ENCODE results near the gene BMPR2.

Gene BMPR2

DNA sequence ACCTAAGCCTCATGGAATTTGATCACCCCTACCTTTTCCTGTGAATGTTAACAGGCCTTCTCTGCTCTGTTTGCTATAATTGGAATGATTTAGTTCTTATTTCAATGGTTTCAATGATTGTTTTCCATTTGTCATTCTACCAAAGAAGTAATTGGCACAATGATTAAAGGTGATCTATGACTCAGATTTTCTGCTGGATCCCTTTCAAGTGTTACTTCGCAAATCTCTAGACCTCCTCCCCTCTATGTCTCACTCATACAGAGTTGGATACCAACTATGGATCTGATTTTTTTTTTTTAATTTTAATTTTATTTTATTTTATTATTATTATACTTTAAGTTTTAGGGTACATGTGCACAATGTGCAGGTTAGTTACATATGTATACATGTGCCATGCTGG is 229.0 kb downstream of the BMPR2 start:
- Histone ChIP-seq H3K4me3 (ENCODE audit: low read length) (no peak overlapping the region), H2BK120ac (ENCODE audit: low read depth, low read length) (no peak overlapping the region), H3K27ac (ENCODE audit: low read depth, low read length) (no peak overlapping the region), H3K36me3 (ENCODE audit: control insufficient read depth, insufficient read depth, low read length) (no peaks in the 10 kb centered on the region), H3K18ac (ENCODE audit: low read length) (no peak overlapping the region), H2BK5ac (ENCODE audit: low read length) (no peak overlapping the region), H2AK5ac (ENCODE audit: low read length) (no peak overlapping the region), H2BK15ac (replicated peaks; ENCODE audit: low read depth) (no peak overlapping the region), H3K56ac (ENCODE audit: low read length) (no peak overlapping the region), H3K23ac (ENCODE audit: low read length) (no peak overlapping the region), H3K27me3 (ENCODE audit: insufficient read depth, low read length, poor library complexity) (no peaks in the 10 kb centered on the region), H3K9ac (ENCODE audit: low read length) (no peak overlapping the region), H3K79me2 (ENCODE audit: control insufficient read depth, insufficient read depth, low read length) (no peaks in the 10 kb centered on the region), H3K79me1 (ENCODE audit: low read length) (no peaks in the 10 kb centered on the region), H3K4me1 (ENCODE audit: control insufficient read depth, low read depth, low read length) (no peaks in the 10 kb centered on the region), H3K4ac (ENCODE audit: low read depth, low read length) (no peak overlapping the region), H3K4me2 (ENCODE audit: low read length) (no peak overlapping the region), H4K5ac (ENCODE audit: low read length) (no peak overlapping the region), H4K8ac (ENCODE audit: low read depth, low read length) (no peak overlapping the region)
- DNase-seq = no peak
- WGBS (ENCODE audit: extremely low coverage, insufficient coverage, low lambda C conversion rate) = no CpG with 5 or more reads among the region's 1 CpG

- Histone ChIP-seq H2BK15ac (replicated peaks; ENCODE audit: low read depth) (no peak overlapping the region), H3K4me3 (ENCODE audit: low read length) (no peak overlapping the region)
Measured at GRCh38 chr2:202608142-202608852, 232.2 kb downstream of the BMPR2 start.

DNA sequence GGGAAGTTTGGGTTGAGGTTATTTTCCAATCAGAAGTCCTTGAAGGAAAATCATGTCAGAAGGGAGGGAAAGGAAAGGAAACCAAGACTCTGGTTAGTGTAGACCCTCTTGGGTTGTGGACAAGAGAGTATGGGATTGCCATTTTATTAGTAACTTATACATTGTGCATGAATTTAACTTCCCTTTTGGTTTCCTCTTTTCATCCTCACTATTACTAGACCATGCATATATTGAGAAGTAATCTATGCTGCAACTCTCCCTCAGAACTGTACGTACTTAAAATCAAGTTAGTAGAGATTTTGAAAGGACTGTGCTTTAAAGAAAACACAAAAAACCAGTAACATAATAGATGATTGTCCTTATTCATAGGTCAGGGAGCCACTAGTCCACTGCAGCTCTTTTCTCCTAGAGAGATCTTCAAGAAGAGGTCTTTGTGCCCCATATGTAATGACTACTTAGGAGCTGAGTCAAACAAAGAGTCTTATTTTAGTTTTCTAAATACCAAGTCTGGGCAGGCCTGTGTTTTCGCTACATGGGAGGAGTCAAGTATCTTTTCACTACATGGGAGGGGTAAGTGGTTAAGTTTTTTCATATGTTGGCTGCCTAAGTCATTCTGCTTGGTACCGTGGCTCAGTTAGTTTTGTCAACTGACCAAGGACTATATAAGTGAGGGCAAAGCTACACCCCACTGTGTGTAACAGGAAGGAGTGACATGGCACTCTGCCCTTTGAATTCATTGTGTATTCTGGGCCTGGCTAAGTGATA is 233.4 kb downstream of the BMPR2 start:
- Histone ChIP-seq H3K27ac (ENCODE audit: low read depth, low read length) (no peak overlapping the region), H2BK5ac (ENCODE audit: low read length) (no peak overlapping the region), H3K4ac (ENCODE audit: low read depth, low read length) (no peak overlapping the region), H3K79me2 (ENCODE audit: control insufficient read depth, insufficient read depth, low read length) (no peaks in the 10 kb centered on the region), H3K4me2 (ENCODE audit: low read length) (no peak overlapping the region), H3K56ac (ENCODE audit: low read length) (no peak overlapping the region), H3K9ac (ENCODE audit: low read length) (no peak overlapping the region), H3K18ac (ENCODE audit: low read length) (no peak overlapping the region), H2BK15ac (replicated peaks; ENCODE audit: low read depth) (no peak overlapping the region), H4K8ac (ENCODE audit: low read depth, low read length) (no peak overlapping the region), H4K5ac (ENCODE audit: low read length) (no peak overlapping the region), H3K79me1 (ENCODE audit: low read length) (no peaks in the 10 kb centered on the region), H3K4me1 (ENCODE audit: control insufficient read depth, low read depth, low read length) (no peaks in the 10 kb centered on the region), H3K36me3 (ENCODE audit: control insufficient read depth, insufficient read depth, low read length) (no peaks in the 10 kb centered on the region), H2BK120ac (ENCODE audit: low read depth, low read length) (no peak overlapping the region), H3K4me3 (ENCODE audit: low read length) (no peak overlapping the region), H3K27me3 (ENCODE audit: insufficient read depth, low read length, poor library complexity) (no peaks in the 10 kb centered on the region), H2AK5ac (ENCODE audit: low read length) (no peak overlapping the region), H3K23ac (ENCODE audit: low read length) (no peak overlapping the region)
- WGBS (ENCODE audit: extremely low coverage, insufficient coverage, low lambda C conversion rate) = no CpG with 5 or more reads among the region's 3 CpGs
- DNase-seq = peak; percentile 16

More at GRCh38 chr2:202608142-202608852, 232.2 kb downstream of the BMPR2 start:
- no peak overlapping the region for H2BK5ac ChIP-seq (ENCODE audit: low read length)
- H3K27ac ChIP-seq (ENCODE audit: low read depth, low read length) = no peak overlapping the region
- H3K4me1 ChIP-seq (ENCODE audit: control insufficient read depth, low read depth, low read length) = no peaks in the 10 kb centered on the region
- DNase-seq = no peak
- H3K4me2 ChIP-seq (ENCODE audit: low read length) = no peak overlapping the region
- no peak overlapping the region for H4K5ac ChIP-seq (ENCODE audit: low read length)
- no peak overlapping the region for H3K4ac ChIP-seq (ENCODE audit: low read depth, low read length)
- no peaks in the 10 kb centered on the region for H3K36me3 ChIP-seq (ENCODE audit: control insufficient read depth, insufficient read depth, low read length)
- H3K56ac ChIP-seq (ENCODE audit: low read length) = no peak overlapping the region
- no peak overlapping the region for H3K9ac ChIP-seq (ENCODE audit: low read length)
- H2AK5ac ChIP-seq (ENCODE audit: low read length) = no peak overlapping the region
- no peak overlapping the region for H2BK120ac ChIP-seq (ENCODE audit: low read depth, low read length)
- no peak overlapping the region for H4K8ac ChIP-seq (ENCODE audit: low read depth, low read length)
- no peaks in the 10 kb centered on the region for H3K27me3 ChIP-seq (ENCODE audit: insufficient read depth, low read length, poor library complexity)
- no peak overlapping the region for H3K18ac ChIP-seq (ENCODE audit: low read length)
- no peak overlapping the region for H3K23ac ChIP-seq (ENCODE audit: low read length)
- H3K79me2 ChIP-seq (ENCODE audit: control insufficient read depth, insufficient read depth, low read length) = no peaks in the 10 kb centered on the region
- H3K79me1 ChIP-seq (ENCODE audit: low read length) = no peaks in the 10 kb centered on the region
- no CpG with 5 or more reads among the region's 2 CpGs for WGBS (ENCODE audit: extremely low coverage, insufficient coverage, low lambda C conversion rate)

- no peaks in the 10 kb centered on the region for H3K79me2 ChIP-seq (ENCODE audit: control insufficient read depth, insufficient read depth, low read length)
- no peak overlapping the region for H3K4me2 ChIP-seq (ENCODE audit: low read length)
- no peak overlapping the region for H3K56ac ChIP-seq (ENCODE audit: low read length)
- H3K18ac ChIP-seq (ENCODE audit: low read length) = no peak overlapping the region
- no peak overlapping the region for H2BK5ac ChIP-seq (ENCODE audit: low read length)
- no peaks in the 10 kb centered on the region for H3K27me3 ChIP-seq (ENCODE audit: insufficient read depth, low read length, poor library complexity)
- no peak overlapping the region for H3K4ac ChIP-seq (ENCODE audit: low read depth, low read length)
- no peak overlapping the region for H4K8ac ChIP-seq (ENCODE audit: low read depth, low read length)
- H2BK120ac ChIP-seq (ENCODE audit: low read depth, low read length) = no peak overlapping the region
- H2BK15ac ChIP-seq (replicated peaks; ENCODE audit: low read depth) = no peak overlapping the region
- no peaks in the 10 kb centered on the region for H3K79me1 ChIP-seq (ENCODE audit: low read length)
- H3K23ac ChIP-seq (ENCODE audit: low read length) = no peak overlapping the region
- H3K4me3 ChIP-seq (ENCODE audit: low read length) = no peak overlapping the region
- H2AK5ac ChIP-seq (ENCODE audit: low read length) = no peak overlapping the region
- peak; percentile 1 for DNase-seq
- no CpG with 5 or more reads among the region's 5 CpGs for WGBS (ENCODE audit: extremely low coverage, insufficient coverage, low lambda C conversion rate)
- H4K5ac ChIP-seq (ENCODE audit: low read length) = no peak overlapping the region
- H3K4me1 ChIP-seq (ENCODE audit: control insufficient read depth, low read depth, low read length) = no peaks in the 10 kb centered on the region
- H3K36me3 ChIP-seq (ENCODE audit: control insufficient read depth, insufficient read depth, low read length) = no peaks in the 10 kb centered on the region
- H3K27ac ChIP-seq (ENCODE audit: low read depth, low read length) = no peak overlapping the region
- no peak overlapping the region for H3K9ac ChIP-seq (ENCODE audit: low read length)
Measured at GRCh38 chr2:202610380-202610779, 234.3 kb downstream of the BMPR2 start.

- H2BK5ac ChIP-seq (ENCODE audit: low read length) = no peak overlapping the region
- H3K4ac ChIP-seq (ENCODE audit: low read depth, low read length) = no peak overlapping the region
- H4K5ac ChIP-seq (ENCODE audit: low read length) = no peak overlapping the region
- no peak overlapping the region for H3K9ac ChIP-seq (ENCODE audit: low read length)
- no peak overlapping the region for H3K4me3 ChIP-seq (ENCODE audit: low read length)
- WGBS (ENCODE audit: extremely low coverage, insufficient coverage, low lambda C conversion rate) = no CpG with 5 or more reads among the region's 1 CpG
- no peak for DNase-seq
- no peak overlapping the region for H2BK120ac ChIP-seq (ENCODE audit: low read depth, low read length)
- H3K79me1 ChIP-seq (ENCODE audit: low read length) = no peaks in the 10 kb centered on the region
- no peak overlapping the region for H3K23ac ChIP-seq (ENCODE audit: low read length)
- no peaks in the 10 kb centered on the region for H3K36me3 ChIP-seq (ENCODE audit: control insufficient read depth, insufficient read depth, low read length)
- H2BK15ac ChIP-seq (replicated peaks; ENCODE audit: low read depth) = no peak overlapping the region
- H2AK5ac ChIP-seq (ENCODE audit: low read length) = no peak overlapping the region
- H3K4me1 ChIP-seq (ENCODE audit: control insufficient read depth, low read depth, low read length) = no peaks in the 10 kb centered on the region
- no peaks in the 10 kb centered on the region for H3K27me3 ChIP-seq (ENCODE audit: insufficient read depth, low read length, poor library complexity)
- H3K18ac ChIP-seq (ENCODE audit: low read length) = no peak overlapping the region
- no peak overlapping the region for H3K56ac ChIP-seq (ENCODE audit: low read length)
- H4K8ac ChIP-seq (ENCODE audit: low read depth, low read length) = no peak overlapping the region
- H3K27ac ChIP-seq (ENCODE audit: low read depth, low read length) = no peak overlapping the region
- no peak overlapping the region for H3K4me2 ChIP-seq (ENCODE audit: low read length)
- no peaks in the 10 kb centered on the region for H3K79me2 ChIP-seq (ENCODE audit: control insufficient read depth, insufficient read depth, low read length)
Measured at GRCh38 chr2:202612145-202612544, 236.0 kb downstream of the BMPR2 start.

Data from mesendoderm (in vitro differentiated cells).